HL-60/S4 treated with phorbol 12-myristate 13-acetate at 8.2 ng/mL for 4 days and 3 days (cell line): Measurements from ENCODE around the gene SSUH2.
"Not testable (repeated sequence)": the region's sequence is repeated elsewhere in the genome, so short reads cannot be mapped to it uniquely, and the experiment has no call there.

Experiments used
- in situ Hi-C: fragments of 300-500 bp; cut with MboI; formaldehyde crosslinking; loops from 2 replicates; pipeline ENCODE4 v1.15.0; 2022; ENCODE audit warnings: low sequenced_read_pairs

The SSUH2 gene, protein sequence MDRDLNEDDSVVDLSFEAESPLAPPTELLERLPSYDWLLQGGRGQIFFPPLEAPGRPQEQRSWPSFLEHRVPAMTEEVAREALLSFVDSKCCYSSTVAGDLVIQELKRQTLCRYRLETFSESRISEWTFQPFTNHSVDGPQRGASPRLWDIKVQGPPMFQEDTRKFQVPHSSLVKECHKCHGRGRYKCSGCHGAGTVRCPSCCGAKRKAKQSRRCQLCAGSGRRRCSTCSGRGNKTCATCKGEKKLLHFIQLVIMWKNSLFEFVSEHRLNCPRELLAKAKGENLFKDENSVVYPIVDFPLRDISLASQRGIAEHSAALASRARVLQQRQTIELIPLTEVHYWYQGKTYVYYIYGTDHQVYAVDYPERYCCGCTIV

GRCh38 chr3:8644748-8645390 is at the start of gene SSUH2:
Gene SSUH2, minus strand, starts transcription at chr3:8644798. Its CDS starts 40 bp downstream, at chr3:8644758.
- in situ Hi-C loops, result no loop called here

- in situ Hi-C loops, result not testable (repeated sequence)
Observed at GRCh38 chr3:8691295-8691694, 46.7 kb upstream of the SSUH2 start.

DNA sequence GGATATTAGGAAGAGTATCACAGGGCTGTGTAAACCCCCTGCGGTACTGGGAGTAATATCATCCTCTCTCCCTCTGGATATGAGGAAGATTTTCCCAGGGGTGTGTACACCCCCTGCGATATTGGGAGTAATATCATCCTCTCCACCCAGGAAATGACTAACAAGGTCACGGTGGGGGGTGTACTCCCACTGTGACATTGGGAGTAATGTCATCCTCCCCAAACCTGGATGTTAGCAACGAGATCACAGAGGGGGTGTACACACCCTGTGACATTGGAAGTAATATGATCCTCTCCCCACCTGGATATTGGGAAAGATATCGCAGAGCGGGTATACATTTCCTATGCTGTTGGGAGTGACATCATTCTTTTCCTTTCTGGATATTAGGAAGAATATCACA is 40.4 kb upstream of the SSUH2 start:
- in situ Hi-C loops, result not testable (repeated sequence)

- in situ Hi-C loops, result not testable (repeated sequence)
Observed at GRCh38 chr3:8682850-8683574, 38.4 kb upstream of the SSUH2 start.

DNA sequence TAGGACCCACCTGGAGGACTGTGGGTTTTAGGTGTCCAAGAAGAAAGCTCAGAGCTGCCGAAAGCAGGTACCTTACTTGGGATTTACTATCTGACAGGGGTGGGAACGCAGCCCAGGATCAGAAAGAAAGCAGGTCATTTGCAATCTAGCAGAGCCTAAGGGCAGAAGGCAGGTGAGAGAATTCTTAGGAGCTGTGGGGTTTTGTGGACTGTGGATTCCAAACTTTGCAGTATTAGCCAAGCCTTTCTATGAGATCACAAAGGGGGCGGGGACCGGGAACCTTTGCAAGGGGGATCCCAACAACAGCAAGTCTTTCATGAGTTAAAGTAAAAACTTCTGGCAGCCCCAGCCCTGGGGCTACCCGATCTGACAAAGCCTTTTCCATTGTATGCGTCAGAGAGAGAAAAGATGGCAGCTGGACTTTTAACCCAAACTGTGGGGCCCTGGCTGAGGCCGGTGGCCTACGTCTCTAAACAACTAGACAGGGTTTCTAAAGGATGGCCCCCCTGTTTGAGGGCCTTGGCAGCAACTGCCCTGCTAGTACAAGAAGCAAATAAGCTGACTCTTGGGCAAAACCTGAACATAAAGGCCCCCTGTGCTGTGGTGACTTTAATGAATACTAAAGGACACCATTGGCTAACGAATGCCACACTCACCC is 37.4 kb upstream of the SSUH2 start:
- in situ Hi-C loops, result not testable (repeated sequence)

- in situ Hi-C loops, result no loop called here
Observed at GRCh38 chr3:8681349-8681748, 36.8 kb upstream of the SSUH2 start.

GRCh38 chr3:8679817-8680553 is 35.4 kb upstream of the SSUH2 start:
- in situ Hi-C loops, result not testable (repeated sequence)

GRCh38 chr3:8678751-8679150 is 34.2 kb upstream of the SSUH2 start:
- in situ Hi-C loops, result no loop called here

- in situ Hi-C loops, result not testable (repeated sequence)
Observed at GRCh38 chr3:8677258-8677657, 32.7 kb upstream of the SSUH2 start.

GRCh38 chr3:8675591-8675990 is 31.0 kb upstream of the SSUH2 start:
- in situ Hi-C loops, result not testable (repeated sequence)

DNA sequence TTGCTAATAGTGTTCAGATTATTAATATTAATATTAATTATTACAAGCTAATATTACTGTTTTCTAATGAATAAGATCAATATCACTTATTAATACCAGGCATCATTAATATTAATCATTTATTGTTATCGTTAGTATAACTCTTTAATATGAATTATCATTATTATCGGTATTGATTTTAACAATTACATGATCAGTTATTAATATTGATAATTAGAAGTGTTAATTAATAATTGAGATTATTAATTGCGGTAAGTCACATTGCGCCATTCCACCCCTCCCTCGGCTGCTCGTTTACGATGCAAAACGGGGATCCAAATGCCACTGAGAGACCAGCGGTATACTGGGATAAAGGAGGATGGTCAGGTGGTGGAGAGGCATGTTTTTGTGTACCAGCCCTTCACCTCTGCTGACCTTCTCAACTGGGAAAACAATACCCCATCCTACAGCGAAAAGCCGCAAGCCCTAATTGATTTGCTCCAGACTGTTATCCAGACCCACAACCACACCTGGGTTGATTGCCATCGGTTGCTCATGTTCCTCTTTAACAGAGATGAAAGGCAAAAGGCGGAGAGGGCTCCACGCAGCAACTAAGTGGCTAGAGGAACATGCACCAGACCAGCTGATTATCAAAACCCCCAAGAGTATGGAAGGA is 28.6 kb upstream of the SSUH2 start:
- in situ Hi-C loops, result no loop called here

- in situ Hi-C loops, result no loop called here
Observed at GRCh38 chr3:8669019-8669418, 24.4 kb upstream of the SSUH2 start.

- in situ Hi-C loops, result no loop called here
Observed at GRCh38 chr3:8668216-8668615, 23.6 kb upstream of the SSUH2 start.

DNA sequence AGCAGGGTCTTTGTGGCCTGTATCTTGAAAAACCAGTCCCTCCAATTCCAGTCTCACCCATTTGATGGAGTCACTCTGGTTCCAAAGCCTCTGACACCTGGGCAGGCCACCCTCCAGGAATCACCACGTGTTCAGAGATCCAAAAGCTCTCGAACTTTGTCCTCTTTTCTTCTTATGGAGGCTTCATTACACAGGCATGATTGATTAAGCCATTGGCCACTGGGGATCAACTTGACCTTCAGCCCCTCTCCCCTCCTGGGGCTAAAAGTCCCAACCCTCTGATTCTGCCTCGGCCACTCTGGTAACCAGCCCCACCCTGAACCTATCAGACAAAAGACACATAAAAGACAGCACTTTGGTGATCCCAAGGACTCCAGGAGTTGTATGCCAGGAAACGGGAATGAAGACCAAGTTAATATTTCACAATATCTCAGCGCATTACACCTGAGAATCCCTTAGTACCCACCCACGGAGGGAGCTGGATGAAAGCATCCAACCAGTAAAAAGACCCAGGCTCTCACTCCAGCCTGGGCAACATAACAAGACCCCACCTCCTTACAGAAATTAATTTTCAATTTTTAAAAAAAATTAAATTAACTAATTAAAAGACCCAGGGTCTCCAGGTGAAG is 23.0 kb upstream of the SSUH2 start:
- in situ Hi-C loops, result no loop called here

DNA sequence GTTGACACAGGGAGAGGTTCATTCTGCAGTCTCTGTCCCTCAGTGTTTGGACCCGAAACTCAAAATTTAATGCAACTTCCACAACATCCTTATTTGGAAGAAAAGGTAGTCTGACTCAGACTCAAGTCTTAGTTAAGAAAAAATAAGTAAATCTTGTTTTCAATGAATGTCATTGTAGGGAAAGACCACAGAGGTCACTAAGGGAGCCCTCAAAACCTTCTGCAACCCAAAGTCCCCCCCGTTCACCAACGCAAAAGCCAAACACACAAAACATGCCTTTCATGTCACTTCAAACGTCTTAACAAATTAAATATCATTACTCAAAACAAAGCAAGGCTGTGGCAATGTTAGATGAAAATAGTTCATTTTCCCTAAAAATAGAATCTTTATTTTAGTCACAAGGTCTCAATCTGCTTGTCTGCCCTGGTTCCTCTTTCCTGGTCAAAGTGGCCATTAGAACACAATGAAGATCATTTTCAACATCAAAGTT is 20.9 kb upstream of the SSUH2 start:
- in situ Hi-C loops, result no loop called here

DNA sequence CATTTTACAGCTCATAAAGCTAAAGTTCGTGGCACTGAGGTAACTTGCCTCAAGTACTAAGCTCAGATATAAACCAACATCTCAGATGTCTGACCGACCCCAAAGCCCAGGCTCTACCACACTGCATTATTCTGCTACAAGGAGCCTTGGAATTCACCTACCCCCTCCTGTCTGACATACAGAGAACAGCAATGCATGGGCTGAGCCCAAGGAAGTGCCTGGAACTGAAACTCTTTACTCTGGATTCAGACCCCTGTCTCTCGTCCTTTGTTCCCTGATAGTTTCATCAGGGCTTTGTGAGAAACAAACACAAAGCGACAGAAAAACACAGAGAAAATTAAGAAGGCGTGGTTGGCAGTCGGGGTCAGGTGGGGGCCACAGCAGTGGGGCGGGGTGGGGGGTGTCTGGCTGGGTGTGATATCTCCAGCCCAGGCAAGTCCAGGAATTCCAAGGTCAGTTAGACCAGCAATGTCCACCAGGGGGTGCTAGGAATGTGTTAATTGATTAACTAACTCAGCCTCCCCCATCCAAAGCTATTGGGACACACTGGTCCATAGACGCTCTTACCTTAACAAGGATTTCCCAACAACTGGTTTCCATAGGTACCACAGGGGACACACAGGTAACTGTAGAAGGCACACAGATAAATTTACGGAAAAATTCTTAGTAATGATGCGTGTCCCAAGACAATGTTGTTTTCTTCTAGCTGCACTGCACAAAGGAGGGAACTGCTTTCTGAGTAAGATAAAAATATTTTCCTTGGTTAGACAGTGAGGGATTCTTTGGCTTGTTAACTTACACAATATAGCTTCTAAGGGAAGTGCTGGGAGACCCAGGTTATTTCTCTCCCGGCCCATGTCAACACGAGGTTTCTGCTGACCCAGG is 18.8 kb upstream of the SSUH2 start:
- in situ Hi-C loops, result no loop called here

- in situ Hi-C loops, result no loop called here
Observed at GRCh38 chr3:8662594-8662993, 18.0 kb upstream of the SSUH2 start.
